GM18873 (cell line): ENCODE results near the gene TUBAL3.
"Not testable (repeated sequence)": the region's sequence is repeated elsewhere in the genome, so short reads cannot be mapped to it uniquely, and the experiment has no call there.

Experiments
- ATAC-seq: cut with Tn5 transposase; IDR thresholded peaks from one replicate; pipeline ENCODE4 v1.9.1; 2021; ENCODE audit warnings: mild to moderate bottlenecking, moderate library complexity, moderate number of reproducible peaks; ENCODE audit not compliant: unreplicated experiment, low FRiP score

The TUBAL3 gene

GRCh38 chr10:5385224-5385623, 19.4 kb downstream of the TUBAL3 start:
- ATAC-seq: no peak

DNA sequence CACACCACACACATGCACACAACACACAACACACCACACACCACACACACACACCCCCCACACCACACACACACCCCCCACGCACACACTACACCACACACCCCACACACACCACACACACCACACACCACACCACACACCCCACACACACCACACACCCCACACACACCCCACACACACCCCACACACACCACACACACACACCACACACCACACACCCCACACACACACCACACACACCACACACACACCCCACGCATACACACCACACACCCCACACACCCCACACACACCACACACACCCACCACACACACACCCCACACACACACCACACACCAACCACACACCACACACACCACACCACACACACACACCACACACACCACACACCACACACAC, 23.4 kb downstream of the TUBAL3 start:
- ATAC-seq: no peak

- ATAC-seq: not testable (repeated sequence)
Measured at GRCh38 chr10:5380395-5380794, 24.2 kb downstream of the TUBAL3 start.

- not testable (repeated sequence) for ATAC-seq
Measured at GRCh38 chr10:5379202-5379601, 25.4 kb downstream of the TUBAL3 start.

- ATAC-seq: no peak
Measured at GRCh38 chr10:5376450-5376849, 28.2 kb downstream of the TUBAL3 start.

GRCh38 chr10:5373891-5374611, 30.6 kb downstream of the TUBAL3 start:
- ATAC-seq: no peak

DNA sequence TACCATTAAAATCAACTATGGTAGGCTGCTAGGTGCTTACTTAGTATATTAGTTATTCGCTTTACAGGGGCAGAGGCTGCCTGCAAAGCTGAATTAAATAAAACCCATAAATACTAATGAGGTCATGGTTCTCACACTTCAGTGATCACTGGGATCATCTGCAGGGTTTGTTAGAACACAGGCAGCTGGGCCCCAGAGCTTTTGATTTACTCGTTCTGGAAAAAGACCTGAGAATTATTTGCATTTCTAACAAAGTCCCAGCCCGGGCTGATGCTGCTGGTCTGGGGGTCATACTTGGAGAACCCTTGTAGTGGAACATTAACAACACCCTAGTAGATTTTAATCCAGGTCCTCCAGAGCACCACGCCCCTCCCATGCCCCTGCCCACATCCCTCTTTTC, 31.3 kb downstream of the TUBAL3 start:
- ATAC-seq: no peak

DNA sequence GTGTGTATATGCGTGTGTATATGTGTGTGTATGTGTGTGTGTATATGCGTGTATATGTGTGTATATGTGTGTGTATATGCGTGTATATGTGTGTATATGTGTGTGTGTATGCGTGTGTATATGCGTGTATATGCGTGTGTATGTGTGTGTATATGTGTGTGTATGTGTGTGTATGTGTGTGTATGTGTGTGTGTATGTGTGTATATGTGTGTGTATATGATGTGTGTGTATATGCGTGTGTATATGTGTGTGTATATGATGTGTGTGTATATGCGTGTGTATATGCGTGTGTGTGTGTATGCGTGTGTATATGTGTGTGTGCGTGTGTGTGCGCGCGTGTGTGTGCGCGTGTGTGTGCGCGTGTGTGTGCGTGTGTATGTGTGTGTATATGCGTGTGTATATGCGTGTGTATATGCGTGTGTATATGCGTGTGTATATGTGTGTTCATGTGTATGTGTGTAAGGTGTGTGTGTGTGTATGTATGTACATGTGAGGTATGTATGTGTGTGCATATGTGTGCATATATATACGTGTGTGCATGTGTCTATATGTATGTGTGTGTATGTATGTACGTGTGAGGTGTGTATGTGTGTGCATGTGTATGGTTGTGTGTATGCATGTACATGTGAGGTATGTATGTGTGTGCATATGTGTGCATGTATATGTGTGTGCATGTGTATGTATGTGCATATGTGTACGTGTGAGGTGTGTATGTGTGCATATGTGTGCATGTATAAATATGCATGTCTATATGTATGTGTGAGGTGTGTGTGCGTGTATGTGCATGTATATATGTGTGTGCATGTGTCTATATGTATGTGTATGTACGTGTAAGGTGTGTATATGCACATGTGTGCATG, 33.9 kb downstream of the TUBAL3 start:
- ATAC-seq: no peak

GRCh38 chr10:5369362-5370158, 35.1 kb downstream of the TUBAL3 start:
- ATAC-seq: no peak

- ATAC-seq: no peak
Measured at GRCh38 chr10:5365928-5366327, 38.7 kb downstream of the TUBAL3 start.

DNA sequence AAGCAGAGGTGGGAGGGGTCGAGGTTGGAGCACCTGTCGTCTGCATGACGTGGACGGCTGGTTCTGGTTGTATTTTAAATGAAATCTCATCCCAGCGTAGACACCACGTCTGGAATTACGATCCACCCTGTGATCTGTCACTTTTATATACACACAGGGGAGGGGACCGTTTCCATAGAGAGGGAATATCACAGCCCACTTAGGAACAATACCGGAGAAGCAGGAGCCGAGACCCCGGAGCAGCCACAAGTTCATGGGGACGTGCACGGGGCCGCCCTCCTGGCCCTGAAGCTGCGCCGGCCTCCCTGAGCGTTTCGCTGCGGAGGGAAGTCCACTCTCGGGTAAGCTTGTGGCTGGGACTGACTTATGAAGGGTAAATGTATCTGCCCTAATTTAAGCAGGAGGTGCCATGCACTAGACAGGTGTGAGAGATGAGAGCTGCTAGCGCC, 39.7 kb downstream of the TUBAL3 start, which contains the start of gene UCN3:
UCN3 (plus strand) TSS at position 77 of the 449 bp plus-strand sequence. CDS start 8,755 bp downstream, outside the sequence.
- no peak for ATAC-seq

DNA sequence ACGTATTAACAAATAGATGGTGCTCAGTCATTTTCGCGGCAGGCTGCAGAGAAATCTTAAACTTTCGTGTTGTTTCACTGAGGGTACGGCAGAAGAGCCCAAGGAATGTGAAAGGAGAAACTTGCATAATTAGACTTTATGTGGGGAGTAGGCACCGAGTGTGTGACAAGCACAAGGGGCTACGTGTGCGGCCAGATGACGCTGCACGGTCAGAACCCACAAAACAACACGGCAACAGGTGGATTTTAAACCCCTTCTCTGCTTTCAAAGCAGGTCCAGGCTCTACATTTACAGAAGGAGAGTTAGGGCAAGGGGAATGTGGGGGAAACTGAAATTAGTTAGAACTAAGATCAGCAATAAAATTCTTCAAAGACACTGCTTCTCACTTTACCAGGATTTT, 40.3 kb downstream of the TUBAL3 start:
- ATAC-seq: no peak

DNA sequence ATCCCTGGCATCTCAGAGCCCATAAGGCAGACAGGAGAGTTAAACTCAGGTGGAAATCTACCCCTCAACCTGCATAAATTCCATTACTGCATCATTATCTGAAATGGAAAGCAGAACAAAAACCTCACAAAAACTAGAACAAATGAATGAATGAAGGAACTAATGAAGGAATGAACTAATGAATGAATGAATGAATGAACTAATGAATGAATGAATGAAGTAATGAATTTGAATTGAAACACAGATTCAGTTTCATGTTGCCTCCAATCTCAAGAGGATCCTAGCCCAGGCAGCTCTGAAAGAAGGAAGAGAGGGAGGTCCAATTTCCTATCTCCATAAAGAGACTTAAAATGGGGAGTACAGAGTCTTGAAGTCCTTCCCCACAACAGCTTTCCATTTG, 41.8 kb downstream of the TUBAL3 start:
- no peak for ATAC-seq

GRCh38 chr10:5361966-5362365, 42.7 kb downstream of the TUBAL3 start:
- no peak for ATAC-seq

DNA sequence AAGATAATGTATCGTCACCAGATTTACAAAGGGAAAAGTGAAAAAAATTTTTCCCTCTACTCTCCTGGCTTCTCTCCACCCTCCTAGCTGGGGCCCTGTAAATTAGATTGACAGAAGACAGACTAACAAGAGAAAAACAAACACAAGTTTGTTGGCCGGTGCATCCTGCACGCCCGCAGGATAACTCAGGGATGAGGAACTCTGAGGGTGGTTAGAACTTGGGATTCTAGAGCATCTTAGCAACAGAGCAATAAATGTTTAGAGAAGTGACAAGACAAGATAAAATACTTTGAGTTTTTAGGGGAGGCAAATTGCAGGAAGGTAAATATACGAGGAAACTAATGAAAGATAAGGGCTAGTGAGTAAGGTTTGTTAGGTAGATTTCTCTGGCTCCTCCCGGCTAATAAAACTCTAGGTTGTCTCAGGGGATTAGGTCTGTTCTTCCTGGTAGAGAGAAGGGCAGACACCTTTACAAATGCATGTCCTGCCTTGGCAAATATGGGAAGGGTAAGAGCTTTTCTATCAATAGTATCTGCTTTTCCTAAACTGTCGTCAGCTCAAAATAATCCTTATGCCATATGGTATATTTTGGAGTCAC, 44.2 kb downstream of the TUBAL3 start:
- no peak for ATAC-seq

GRCh38 chr10:5356302-5356763, 48.3 kb downstream of the TUBAL3 start:
- no peak for ATAC-seq

DNA sequence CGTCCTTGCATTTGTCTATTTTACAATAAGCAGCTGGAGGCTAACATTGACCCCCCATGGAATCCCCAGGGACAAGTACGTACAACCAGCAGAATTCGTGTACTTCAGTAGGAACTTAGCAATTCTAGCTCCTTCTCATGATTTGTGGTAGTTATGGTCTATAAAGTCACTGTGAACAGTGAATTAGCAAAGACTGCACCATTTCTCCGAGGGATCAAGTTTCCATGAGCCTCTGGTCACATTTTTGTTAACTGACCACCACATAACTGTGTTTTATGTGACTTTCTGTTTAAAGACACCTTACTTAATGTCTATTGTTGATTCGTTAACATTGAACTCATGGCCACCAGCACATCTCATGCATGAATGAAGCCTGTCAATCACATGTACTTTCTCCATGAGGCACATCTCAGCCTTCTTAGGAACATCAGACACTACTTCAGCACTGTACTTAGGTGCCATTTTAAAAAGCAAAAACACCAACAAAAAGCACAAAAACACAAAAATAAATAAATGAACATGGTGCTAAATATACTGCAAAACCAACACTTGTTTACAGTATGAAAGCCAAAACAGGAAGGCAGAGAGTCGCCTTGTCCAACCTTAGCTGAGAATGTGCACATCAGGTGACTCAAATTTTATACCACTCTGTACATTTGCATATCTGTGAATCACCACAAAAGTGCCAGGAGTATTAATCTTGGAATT, 48.9 kb downstream of the TUBAL3 start:
- no peak for ATAC-seq

GRCh38 chr10:5354068-5354467, 50.6 kb downstream of the TUBAL3 start:
- no peak for ATAC-seq

- no peak for ATAC-seq
Measured at GRCh38 chr10:5349362-5349761, 55.3 kb downstream of the TUBAL3 start.

DNA sequence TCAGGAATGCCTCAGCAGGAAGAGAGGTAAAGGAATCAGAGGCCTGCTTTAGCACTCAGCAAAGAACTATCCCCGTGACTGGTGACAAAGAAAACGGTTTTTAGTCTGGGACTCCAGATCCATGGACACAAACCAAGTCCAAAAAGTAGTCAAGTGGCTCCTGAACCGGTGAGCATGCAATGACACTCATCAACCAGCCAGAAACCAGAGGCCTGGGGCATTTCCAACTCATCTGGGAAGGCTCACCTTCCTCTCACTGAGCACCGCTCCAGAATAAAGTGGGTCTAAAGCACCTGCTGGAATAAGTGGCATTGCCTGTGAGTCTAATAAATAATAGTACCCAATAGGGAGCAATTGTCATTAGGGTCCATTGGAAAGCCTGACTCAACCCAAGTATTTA, 57.7 kb downstream of the TUBAL3 start:
- no peak for ATAC-seq
